HG03025 (cell line): ENCODE measurements around the gene LAPTM5.
"Not testable (repeated sequence)": the region's sequence is repeated elsewhere in the genome, so short reads cannot be mapped to it uniquely, and the experiment has no call there.

Experiments
- ATAC-seq: cut with Tn5 transposase; IDR thresholded peaks from one replicate; pipeline ENCODE4 v1.9.1; 2021; ENCODE audit warnings: mild to moderate bottlenecking, moderate library complexity; ENCODE audit not compliant: unreplicated experiment, low FRiP score

LAPTM5 gene

GRCh38 chr1:30757352-30758120 is at the start of gene LAPTM5:
LAPTM5 (minus strand) TSS chr1:30757774; CDS start chr1:30757745, 29 bp downstream.
- no peak for ATAC-seq

GRCh38 chr1:30806381-30807317 is 49.1 kb upstream of the LAPTM5 start:
- ATAC-seq, result no peak

GRCh38 chr1:30805304-30806003 is 47.9 kb upstream of the LAPTM5 start:
- ATAC-seq, result no peak

GRCh38 chr1:30804822-30805221 is 47.2 kb upstream of the LAPTM5 start:
- no peak for ATAC-seq

GRCh38 chr1:30804352-30804751 is 46.8 kb upstream of the LAPTM5 start:
- ATAC-seq, result no peak

GRCh38 chr1:30803562-30803961 is 46.0 kb upstream of the LAPTM5 start:
- no peak for ATAC-seq

- ATAC-seq, result no peak
These were observed 44.2 kb upstream of the LAPTM5 start for GRCh38 chr1:30801771-30802198.

GRCh38 chr1:30799233-30799511 is 41.6 kb upstream of the LAPTM5 start:
- ATAC-seq, result no peak

- ATAC-seq, result no peak
These were observed 41.0 kb upstream of the LAPTM5 start for GRCh38 chr1:30798389-30799232.

GRCh38 chr1:30795026-30795425 is 37.5 kb upstream of the LAPTM5 start:
- no peak for ATAC-seq

GRCh38 chr1:30794260-30794659 is 36.7 kb upstream of the LAPTM5 start:
- ATAC-seq, result no peak

- no peak for ATAC-seq
These were observed 35.6 kb upstream of the LAPTM5 start for GRCh38 chr1:30793209-30793608.

GRCh38 chr1:30791868-30792267 is 34.3 kb upstream of the LAPTM5 start:
- ATAC-seq, result no peak

GRCh38 chr1:30790850-30791778 is 33.5 kb upstream of the LAPTM5 start:
- ATAC-seq, result no peak

GRCh38 chr1:30790256-30790525 is 32.6 kb upstream of the LAPTM5 start:
- ATAC-seq, result not testable (repeated sequence)

- ATAC-seq, result no peak
These were observed 32.0 kb upstream of the LAPTM5 start for GRCh38 chr1:30789388-30790255.

- ATAC-seq, result no peak
These were observed 31.2 kb upstream of the LAPTM5 start for GRCh38 chr1:30788580-30789387.
